Mononuclear cell (primary cell): ENCODE data around the gene CASP5. TPM values are rescaled to one million over a fixed set of nuclear protein-coding genes. Genes with fewer than 3 reads are reported as not detected.
A peak's percentile ranks its signal among the peaks of the same experiment; 100 is the strongest.
"Not testable (repeated sequence)": the region's sequence is repeated elsewhere in the genome, so short reads cannot be mapped to it uniquely, and the experiment has no call there.

ENCODE experiments used
- H3K27me3 ChIP-seq: 2 replicates; pipeline ENCODE4 v1.6.0; 2011; ENCODE audit warnings: low read length, control low read depth; ENCODE audit not compliant: insufficient read depth
- H3K4me1 ChIP-seq: 2 replicates; pipeline ENCODE4 v1.5.1; 2011; ENCODE audit warnings: mild to moderate bottlenecking, low read length, control low read depth; ENCODE audit not compliant: insufficient read depth
- H3K4me3 ChIP-seq: 2 replicates; pipeline ENCODE4 v1.5.1; 2011; ENCODE audit warnings: mild to moderate bottlenecking, low read length, moderate library complexity
- H3K9me3 ChIP-seq: 2 replicates; pipeline ENCODE4 v1.5.1; 2011; ENCODE audit warnings: low read depth, mild to moderate bottlenecking, control low read depth, low read length
- total RNA-seq: library from RNA; depleted of rRNA; stranded (reverse); fragments of >200 nt; gene quantifications from one replicate; pipeline ENCODE4 v1.2.3, GENCODE V29; 2012

Gene CASP5
- total RNA-seq, 1 donor: 0.84 TPM

DNA sequence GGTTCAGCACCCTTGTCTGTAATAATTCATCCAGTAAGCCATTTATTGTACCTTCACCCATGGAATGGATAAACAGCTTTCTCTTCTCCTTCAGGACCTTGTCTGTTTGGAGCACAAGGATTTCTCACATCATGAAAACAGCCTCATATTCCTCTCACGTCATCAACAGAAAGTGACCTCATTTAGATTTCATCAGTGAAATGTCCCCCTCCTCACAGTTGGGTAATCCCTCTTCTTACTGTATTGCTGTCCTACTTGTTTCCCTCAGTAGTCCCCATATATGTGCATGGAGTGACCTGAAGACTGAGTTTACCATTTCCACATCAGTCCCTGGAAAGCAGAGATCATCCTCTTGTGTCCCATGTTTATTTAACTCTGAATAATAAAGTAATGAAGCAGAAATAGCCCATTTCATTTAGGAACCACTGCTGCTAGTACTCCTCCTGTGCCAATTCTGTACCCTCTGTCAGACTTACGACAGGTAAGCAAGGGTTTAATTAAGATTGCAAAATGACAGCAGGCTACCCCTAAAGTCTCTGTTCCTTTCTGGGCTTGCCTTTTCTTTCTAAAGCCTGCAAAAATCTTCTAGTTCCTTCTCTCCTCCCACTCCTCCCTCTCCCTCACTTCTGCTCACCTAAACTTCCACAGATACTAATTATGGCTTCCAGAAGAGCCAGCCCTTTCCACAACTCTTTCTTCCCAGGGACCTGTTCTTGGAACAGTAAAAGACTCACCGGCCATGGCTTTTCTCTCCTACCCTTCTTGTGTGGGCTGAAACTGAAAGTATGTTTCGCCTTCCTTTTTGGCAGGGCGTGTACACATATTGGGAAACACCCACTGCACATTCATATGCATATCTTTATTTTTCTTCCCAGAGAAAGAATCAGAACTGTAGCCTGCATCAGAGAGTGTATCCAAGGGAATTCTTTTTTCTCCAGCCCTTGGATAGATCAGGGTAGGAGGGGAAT, 21.9 kb upstream of the CASP5 start, which contains the start of gene CARD16:
Gene CARD16 (minus strand): TSS at position 779 of the 968 bp plus-strand sequence. CDS start 38 bp downstream, at position 741.
- Histone ChIP-seq H3K4me3 (peak within 1 kb of the TSS; percentile 67), H3K4me1 (peaks cover 29% of the 10 kb centered on the region)
- not testable (repeated sequence) for H3K27me3 ChIP-seq, H3K9me3 ChIP-seq

GRCh38 chr11:105042178-105042577, 19.2 kb upstream of the CASP5 start:
- Histone ChIP-seq H3K4me3 (no peak overlapping the region), H3K27me3 (no peaks in the 10 kb centered on the region), H3K9me3 (no peaks in the 10 kb centered on the region), H3K4me1 (peaks cover 32% of the 10 kb centered on the region)

DNA sequence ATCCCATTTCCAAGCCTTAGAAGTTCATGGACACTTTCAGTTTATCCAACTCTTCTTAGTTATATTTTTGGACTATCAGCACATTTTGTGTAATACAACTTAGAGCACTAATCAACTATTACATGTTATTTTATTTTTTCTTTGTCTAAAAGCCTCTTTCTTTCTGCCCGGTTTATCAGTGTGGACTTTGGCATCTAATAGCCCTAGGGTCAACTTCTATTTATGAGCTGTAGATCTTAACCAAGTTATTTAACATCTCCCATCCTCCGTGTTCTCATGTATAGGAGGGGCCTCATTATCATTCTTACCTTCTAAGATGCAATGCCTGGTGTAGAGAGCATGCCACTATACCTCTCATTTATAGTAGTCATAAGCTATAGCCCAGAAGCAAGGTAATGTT, 17.7 kb upstream of the CASP5 start:
- H3K4me3 ChIP-seq: no peak overlapping the region
- H3K27me3 ChIP-seq: no peaks in the 10 kb centered on the region
- H3K4me1 ChIP-seq: peaks cover 38% of the 10 kb centered on the region
- no peaks in the 10 kb centered on the region for H3K9me3 ChIP-seq

- H3K4me3 ChIP-seq: peak within 1 kb of the TSS; percentile 65
- peaks cover 56% of the 10 kb centered on the region for H3K4me1 ChIP-seq
- no peaks in the 10 kb centered on the region for H3K27me3 ChIP-seq
- H3K9me3 ChIP-seq: no peaks in the 10 kb centered on the region
These were observed 12.0 kb upstream of the CASP5 start, which contains the start of gene CASP1 for GRCh38 chr11:105034813-105035620. TSS of gene CASP1 (minus strand) at chr11:105035144. CDS start at chr11:105035113, 31 bp downstream.

GRCh38 chr11:105034388-105034787, 11.4 kb upstream of the CASP5 start:
- H3K27me3 ChIP-seq, H3K9me3 ChIP-seq: not testable (repeated sequence)
- H3K4me3 ChIP-seq: peak overlapping the region; percentile 65
- H3K4me1 ChIP-seq: peaks cover 63% of the 10 kb centered on the region

DNA sequence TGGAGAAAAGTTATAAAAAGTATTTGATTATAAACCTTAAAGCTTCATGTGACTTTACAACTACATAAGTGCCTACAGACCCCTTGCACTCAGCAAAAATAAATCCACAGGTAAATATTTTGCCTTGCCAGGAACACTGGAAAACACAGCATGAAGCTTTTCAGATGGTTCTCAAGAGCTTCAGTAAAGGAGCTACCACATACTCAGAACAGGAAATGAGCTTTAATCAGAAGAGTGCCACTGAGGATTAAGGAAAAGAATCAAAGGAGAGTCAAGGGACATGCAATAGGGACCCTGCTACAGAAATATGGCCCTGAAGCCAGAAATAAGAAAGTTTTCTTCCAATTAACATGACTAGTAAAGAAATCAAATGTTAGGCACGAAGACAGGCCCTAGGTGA, 10.8 kb upstream of the CASP5 start:
- no peaks in the 10 kb centered on the region for H3K9me3 ChIP-seq
- peak overlapping the region; percentile 65 for H3K4me3 ChIP-seq
- H3K4me1 ChIP-seq: peaks cover 63% of the 10 kb centered on the region
- H3K27me3 ChIP-seq: no peaks in the 10 kb centered on the region

GRCh38 chr11:105033343-105033742, 10.4 kb upstream of the CASP5 start:
- H3K4me3 ChIP-seq: peak overlapping the region; percentile 65
- H3K27me3 ChIP-seq: no peaks in the 10 kb centered on the region
- no peaks in the 10 kb centered on the region for H3K9me3 ChIP-seq
- peaks cover 63% of the 10 kb centered on the region for H3K4me1 ChIP-seq

GRCh38 chr11:105032495-105032894, 9.5 kb upstream of the CASP5 start:
- H3K4me3 ChIP-seq: peak overlapping the region; percentile 65
- no peaks in the 10 kb centered on the region for H3K9me3 ChIP-seq
- peaks cover 69% of the 10 kb centered on the region for H3K4me1 ChIP-seq
- H3K27me3 ChIP-seq: no peaks in the 10 kb centered on the region

DNA sequence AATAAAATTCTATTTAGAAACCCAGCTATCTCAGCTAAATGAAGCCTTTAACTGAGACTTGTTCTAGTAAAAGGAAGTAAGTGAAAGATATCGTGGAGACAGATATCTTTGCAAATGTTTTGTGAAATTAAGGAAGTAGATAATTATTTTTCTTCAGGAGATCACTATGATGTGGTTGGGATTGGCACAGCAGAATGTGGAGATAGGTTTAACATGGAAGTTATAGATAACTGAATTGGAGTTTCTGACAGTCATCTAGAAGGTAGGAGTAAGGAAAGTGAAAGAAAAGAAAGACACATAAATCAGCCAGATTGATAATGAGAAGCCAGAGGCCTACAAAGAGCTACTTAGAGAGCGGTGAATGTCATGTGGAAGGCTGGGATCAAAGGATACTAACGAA, 4.7 kb upstream of the CASP5 start:
- H3K4me3 ChIP-seq: no peak overlapping the region
- H3K4me1 ChIP-seq: peaks cover 46% of the 10 kb centered on the region
- H3K9me3 ChIP-seq: no peaks in the 10 kb centered on the region
- H3K27me3 ChIP-seq: no peaks in the 10 kb centered on the region

GRCh38 chr11:105024394-105024793, 1.4 kb upstream of the CASP5 start:
- H3K4me3 ChIP-seq: no peak overlapping the region

GRCh38 chr11:105022527-105022926, 441 bp downstream of the CASP5 start:
- Histone ChIP-seq H3K27me3 (no peaks in the 10 kb centered on the region), H3K9me3 (no peaks in the 10 kb centered on the region), H3K4me1 (peaks cover 18% of the 10 kb centered on the region), H3K4me3 (no peak overlapping the region)

More at GRCh38 chr11:105024394-105024793, 1.4 kb upstream of the CASP5 start:
- Histone ChIP-seq H3K4me1 (peaks cover 25% of the 10 kb centered on the region), H3K27me3 (no peaks in the 10 kb centered on the region), H3K9me3 (no peaks in the 10 kb centered on the region)

- Histone ChIP-seq H3K9me3 (no peaks in the 10 kb centered on the region), H3K4me3 (no peak overlapping the region), H3K4me1 (no peaks in the 10 kb centered on the region), H3K27me3 (no peaks in the 10 kb centered on the region)
These were observed 15.5 kb downstream of the CASP5 start for GRCh38 chr11:105007463-105007862.

- Histone ChIP-seq H3K4me1 (no peaks in the 10 kb centered on the region), H3K9me3 (no peaks in the 10 kb centered on the region), H3K27me3 (no peaks in the 10 kb centered on the region), H3K4me3 (no peak overlapping the region)
These were observed 17.5 kb downstream of the CASP5 start for GRCh38 chr11:105005451-105005845.

- Histone ChIP-seq H3K4me3 (no peak overlapping the region), H3K9me3 (no peaks in the 10 kb centered on the region), H3K4me1 (no peaks in the 10 kb centered on the region), H3K27me3 (no peaks in the 10 kb centered on the region)
These were observed 18.9 kb downstream of the CASP5 start for GRCh38 chr11:105004021-105004420.

DNA sequence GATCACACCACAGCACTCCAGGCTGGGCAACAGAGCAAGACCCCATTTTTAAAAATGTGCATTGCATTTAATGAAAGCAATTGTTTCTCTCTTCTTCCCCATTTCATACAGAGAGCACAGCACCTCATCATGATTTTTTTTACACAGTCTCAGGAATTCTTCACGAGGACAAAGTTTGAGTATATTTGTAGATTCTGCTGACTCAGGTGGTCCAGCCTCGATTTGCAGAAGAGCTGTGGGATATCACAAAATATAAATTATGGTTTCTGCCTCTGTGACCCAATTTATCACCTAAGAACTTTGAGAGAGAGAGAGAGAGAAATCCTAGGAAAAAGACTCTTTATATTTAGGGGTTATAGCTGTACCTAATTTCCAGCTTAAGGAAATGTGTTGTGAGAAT, 19.8 kb downstream of the CASP5 start:
- Histone ChIP-seq H3K4me3 (no peak overlapping the region), H3K4me1 (no peaks in the 10 kb centered on the region), H3K9me3 (no peaks in the 10 kb centered on the region), H3K27me3 (no peaks in the 10 kb centered on the region)
